Neutrophil (primary cell): ENCODE results near the gene HMGCS2.

ENCODE experiments used
- H3K27ac ChIP-seq: fragments of 200-600 bp; sonication (generic); 2 replicates; pipeline ENCODE4 v1.5.1; 2016; ENCODE audit warnings: mild to moderate bottlenecking, moderate library complexity
- H3K27me3 ChIP-seq: fragments of 200-600 bp; sonication (generic); 2 replicates; pipeline ENCODE4 v1.6.0; 2016; ENCODE audit warnings: mild to moderate bottlenecking
- H3K36me3 ChIP-seq: fragments of 200-600 bp; sonication (generic); 2 replicates; pipeline ENCODE4 v1.5.1; 2017
- H3K4me1 ChIP-seq, 2 experiments: fragments of 200-600 bp in 1 of 2; sonication (generic) in 1 of 2; 1 replicate in 1 of 2; 2 replicates in 1 of 2; pipeline versions ENCODE4 v1.5.1 to v1.6.1; 2013 to 2016; ENCODE audit warnings: low read depth in 1 of 2, low read length in 1 of 2, mild to moderate bottlenecking in 1 of 2, moderate library complexity in 1 of 2; ENCODE audit not compliant: control insufficient read depth in 1 of 2, insufficient read depth in 1 of 2
- H3K4me3 ChIP-seq, 2 experiments: fragments of 200-600 bp in 1 of 2; sonication (generic) in 1 of 2; 1 replicate in 1 of 2; 2 replicates in 1 of 2; pipeline ENCODE4 v1.5.1; 2013 to 2016; ENCODE audit warnings: low read depth in 1 of 2, low read length in 1 of 2, mild to moderate bottlenecking in 1 of 2, moderate library complexity in 1 of 2
- H3K9me3 ChIP-seq: fragments of 200-600 bp; sonication (generic); 2 replicates; pipeline ENCODE4 v1.5.1; 2016
- TF ChIP-seq, protein P1 (sequence below): fragments of 200-600 bp; sonication (generic); IDR thresholded peaks from 2 replicates; pipeline ENCODE4 v1.5.1; 2016; ENCODE audit warnings: antibody characterized with exemption

Gene HMGCS2

DNA sequence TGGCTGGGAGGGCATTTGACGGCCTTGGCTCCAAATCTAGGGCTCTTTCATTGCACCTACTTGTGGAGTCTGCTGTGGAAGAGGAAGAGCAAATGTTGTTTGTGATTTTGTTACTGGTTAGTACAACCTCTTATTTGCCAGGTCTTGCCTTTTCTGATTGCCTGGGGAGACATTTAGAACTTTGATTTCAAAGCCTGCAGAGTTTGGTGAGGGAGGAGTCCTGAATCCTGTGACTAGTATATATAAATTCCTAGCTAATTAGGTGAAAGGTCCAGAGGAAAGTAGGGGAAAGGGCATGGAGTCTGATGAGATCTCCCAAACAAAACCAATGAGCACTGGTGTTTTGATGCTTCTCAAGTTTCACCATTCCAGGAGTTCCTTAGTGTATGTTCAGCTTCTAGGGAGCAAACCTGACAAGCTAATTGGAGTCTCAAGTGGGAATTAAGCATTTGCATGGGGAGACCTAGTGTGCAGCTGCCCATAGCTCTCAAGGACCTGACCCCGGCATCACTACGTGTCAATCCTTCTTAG lies 5.1 kb upstream of the HMGCS2 start:
- Histone ChIP-seq H3K9me3 (no peaks in the 10 kb centered on the region), H3K4me1 (no peaks in the 10 kb centered on the region), H3K4me3 (no peak overlapping the region), H3K36me3 (no peaks in the 10 kb centered on the region), H3K27me3 (no peaks in the 10 kb centered on the region), H3K27ac (no peak overlapping the region)
- TF ChIP-seq, protein P1, sequence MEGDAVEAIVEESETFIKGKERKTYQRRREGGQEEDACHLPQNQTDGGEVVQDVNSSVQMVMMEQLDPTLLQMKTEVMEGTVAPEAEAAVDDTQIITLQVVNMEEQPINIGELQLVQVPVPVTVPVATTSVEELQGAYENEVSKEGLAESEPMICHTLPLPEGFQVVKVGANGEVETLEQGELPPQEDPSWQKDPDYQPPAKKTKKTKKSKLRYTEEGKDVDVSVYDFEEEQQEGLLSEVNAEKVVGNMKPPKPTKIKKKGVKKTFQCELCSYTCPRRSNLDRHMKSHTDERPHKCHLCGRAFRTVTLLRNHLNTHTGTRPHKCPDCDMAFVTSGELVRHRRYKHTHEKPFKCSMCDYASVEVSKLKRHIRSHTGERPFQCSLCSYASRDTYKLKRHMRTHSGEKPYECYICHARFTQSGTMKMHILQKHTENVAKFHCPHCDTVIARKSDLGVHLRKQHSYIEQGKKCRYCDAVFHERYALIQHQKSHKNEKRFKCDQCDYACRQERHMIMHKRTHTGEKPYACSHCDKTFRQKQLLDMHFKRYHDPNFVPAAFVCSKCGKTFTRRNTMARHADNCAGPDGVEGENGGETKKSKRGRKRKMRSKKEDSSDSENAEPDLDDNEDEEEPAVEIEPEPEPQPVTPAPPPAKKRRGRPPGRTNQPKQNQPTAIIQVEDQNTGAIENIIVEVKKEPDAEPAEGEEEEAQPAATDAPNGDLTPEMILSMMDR = no peak

DNA sequence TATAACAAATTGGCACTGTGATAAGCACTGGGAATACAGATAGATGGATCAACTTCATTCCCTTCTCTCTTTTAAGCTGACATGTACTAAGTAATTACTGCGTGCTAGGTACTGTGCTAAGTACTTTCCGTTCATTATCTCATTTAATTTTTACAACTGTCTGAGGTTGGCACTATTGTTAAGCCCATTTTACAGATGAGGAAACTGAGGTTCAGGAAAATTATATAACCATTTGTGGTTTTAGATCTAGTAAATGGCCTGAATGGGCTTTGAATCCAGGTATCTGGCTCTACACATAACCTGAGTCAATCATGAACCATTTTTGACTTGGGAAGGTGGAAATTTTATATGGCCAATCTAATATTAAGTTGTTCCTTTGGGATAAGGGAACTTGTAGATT lies 3.6 kb upstream of the HMGCS2 start:
- no peak overlapping the region for H3K4me3 ChIP-seq
- H3K4me1 ChIP-seq = no peaks in the 10 kb centered on the region
- H3K27me3 ChIP-seq = no peaks in the 10 kb centered on the region
- H3K36me3 ChIP-seq = no peaks in the 10 kb centered on the region
- H3K9me3 ChIP-seq = no peaks in the 10 kb centered on the region
- no peak overlapping the region for H3K27ac ChIP-seq
- TF ChIP-seq, protein P1 = no peak

DNA sequence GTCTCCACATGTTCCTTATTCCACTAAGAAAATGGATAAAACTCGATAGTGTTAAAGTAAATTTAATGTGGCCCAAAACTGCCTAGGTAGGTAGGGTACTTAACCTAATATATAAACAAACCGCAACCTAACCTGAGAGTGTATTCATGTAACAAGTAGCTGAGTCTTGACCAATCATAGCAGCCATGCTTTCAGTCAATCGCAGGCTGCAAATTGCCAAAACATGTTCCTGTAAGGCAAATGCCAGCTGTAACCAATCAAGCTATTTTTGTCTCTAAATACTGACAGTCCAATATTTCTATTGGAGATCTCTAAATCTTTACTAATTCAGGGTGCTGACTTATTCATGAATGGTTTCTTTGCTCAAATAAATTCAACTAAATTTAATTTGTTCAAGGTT lies 3.1 kb upstream of the HMGCS2 start:
- TF ChIP-seq, protein P1 = no peak
- H3K4me1 ChIP-seq = no peaks in the 10 kb centered on the region
- H3K27ac ChIP-seq = no peak overlapping the region
- H3K9me3 ChIP-seq = no peaks in the 10 kb centered on the region
- H3K36me3 ChIP-seq = no peaks in the 10 kb centered on the region
- no peaks in the 10 kb centered on the region for H3K27me3 ChIP-seq
- H3K4me3 ChIP-seq = no peak overlapping the region

DNA sequence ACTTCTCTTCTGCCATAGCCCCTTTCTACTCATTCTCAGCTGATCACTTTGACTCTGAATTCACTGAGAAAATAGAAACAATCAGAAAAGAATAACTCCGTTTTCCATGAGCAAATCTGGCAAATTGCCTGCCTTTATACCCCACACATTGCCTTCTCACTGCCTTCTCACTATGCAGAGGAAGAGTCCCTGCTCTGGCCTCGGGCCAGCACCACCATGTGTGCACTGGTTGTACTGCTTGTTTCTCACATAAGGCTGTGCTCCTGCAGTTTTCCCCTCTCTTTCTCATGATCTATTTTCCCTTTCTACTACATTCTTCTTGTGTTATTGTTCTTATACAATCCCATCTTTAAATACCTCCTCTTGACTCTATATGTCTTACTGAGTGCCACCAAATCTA lies 2.3 kb upstream of the HMGCS2 start:
- Histone ChIP-seq H3K27ac (no peak overlapping the region), H3K36me3 (no peaks in the 10 kb centered on the region), H3K4me1 (no peaks in the 10 kb centered on the region), H3K9me3 (no peaks in the 10 kb centered on the region), H3K27me3 (no peaks in the 10 kb centered on the region), H3K4me3 (no peak overlapping the region)
- TF ChIP-seq, protein P1 = no peak

DNA sequence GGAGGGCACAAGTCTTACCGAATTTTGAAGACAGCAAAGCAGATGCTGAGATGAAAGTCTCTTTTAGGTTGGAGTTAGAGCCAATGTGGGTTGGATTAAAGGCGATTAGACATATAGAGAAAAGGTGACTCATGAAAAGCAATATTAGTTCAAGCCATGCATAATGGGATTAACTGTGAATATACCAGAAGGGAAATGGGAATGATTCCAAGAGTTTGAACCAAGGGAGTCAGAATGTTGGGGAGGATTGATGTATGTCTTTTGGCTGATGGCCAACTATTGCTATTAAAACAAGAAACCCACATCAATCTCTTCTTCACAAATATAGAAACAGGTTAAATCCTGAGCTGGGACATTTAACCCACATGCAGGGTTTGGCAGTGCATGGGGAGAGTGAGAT lies 1.2 kb downstream of the HMGCS2 start:
- Histone ChIP-seq H3K36me3 (no peaks in the 10 kb centered on the region), H3K4me3 (no peak overlapping the region), H3K27me3 (no peaks in the 10 kb centered on the region), H3K9me3 (no peaks in the 10 kb centered on the region), H3K27ac (no peak overlapping the region), H3K4me1 (no peaks in the 10 kb centered on the region)
- TF ChIP-seq, protein P1 = no peak

DNA sequence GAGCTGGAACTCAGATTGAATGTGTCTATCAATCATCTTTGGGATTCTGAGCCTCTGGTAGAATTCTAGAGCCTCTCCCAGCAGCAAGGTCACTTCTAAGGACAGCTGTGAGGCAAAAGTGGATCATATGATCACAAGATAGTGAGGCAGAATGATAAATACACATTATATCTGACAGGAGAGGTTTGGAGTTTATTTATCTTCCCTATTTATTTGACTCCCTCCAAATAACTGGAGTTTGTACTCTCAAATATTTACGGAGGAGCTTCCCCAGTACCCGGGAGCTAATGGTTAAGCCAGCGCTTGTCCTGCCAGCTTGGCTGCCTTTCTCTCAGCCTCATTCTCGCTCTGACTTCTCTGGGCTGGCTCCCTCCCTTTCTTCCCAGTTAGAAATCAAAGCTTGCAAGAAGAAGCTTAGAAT lies 2.3 kb downstream of the HMGCS2 start:
- Histone ChIP-seq H3K27ac (no peak overlapping the region), H3K4me3 (no peak overlapping the region), H3K36me3 (no peaks in the 10 kb centered on the region), H3K27me3 (no peaks in the 10 kb centered on the region), H3K9me3 (no peaks in the 10 kb centered on the region), H3K4me1 (no peaks in the 10 kb centered on the region)
- TF ChIP-seq, protein P1 = no peak
